ENCODE results near the gene BIRC2.

Gene BIRC2

GRCh38 chr11:102314784-102315183 is 32.2 kb upstream of the BIRC2 start:
- no peak overlapping the region for H3K4me3 ChIP-seq (replicated peaks; ENCODE audit: insufficient read depth, low read length)
- no peak for DNase-seq (ENCODE audit: low read depth in 1 of 2, low spot score in 1 of 2)
- no peaks in the 10 kb centered on the region for H3K27me3 ChIP-seq (ENCODE audit: insufficient read depth, poor library complexity, severe bottlenecking)
- H3K27ac ChIP-seq (replicated peaks), result no peak overlapping the region
- no peak for TF ChIP-seq GABPA (IDR thresholded peaks at IDR 0.05; ENCODE audit: low read depth)
- no peak for TF ChIP-seq CTCF (IDR thresholded peaks at IDR 0.05; ENCODE audit: insufficient read depth, low read length)
- TF ChIP-seq POLR2AphosphoS5 (IDR thresholded peaks at IDR 0.05; ENCODE audit: low read depth), result no peak

- Histone ChIP-seq H3K27me3 (ENCODE audit: insufficient read depth, poor library complexity, severe bottlenecking) (no peaks in the 10 kb centered on the region), H3K27ac (replicated peaks) (no peak overlapping the region), H3K4me3 (replicated peaks; ENCODE audit: insufficient read depth, low read length) (no peak overlapping the region)
- TF ChIP-seq POLR2AphosphoS5 (IDR thresholded peaks at IDR 0.05; ENCODE audit: low read depth) (no peak), CTCF (IDR thresholded peaks at IDR 0.05; ENCODE audit: insufficient read depth, low read length) (no peak), SPI1 (IDR thresholded peaks at IDR 0.05; ENCODE audit: borderline replicate concordance, low read depth) (no peak), REST (IDR thresholded peaks at IDR 0.05; ENCODE audit: insufficient replicate concordance, low read depth) (no peak), GABPA (IDR thresholded peaks at IDR 0.05; ENCODE audit: low read depth) (no peak)
- DNase-seq (ENCODE audit: low read depth in 1 of 2, low spot score in 1 of 2), result no peak
Measured at GRCh38 chr11:102316346-102316904, 30.6 kb upstream of the BIRC2 start.

- DNase-seq (ENCODE audit: low read depth in 1 of 2, low spot score in 1 of 2), result peak; percentile 56 to 88
- H3K27me3 ChIP-seq (ENCODE audit: insufficient read depth, poor library complexity, severe bottlenecking), result no peaks in the 10 kb centered on the region
- no peak for TF ChIP-seq GABPA (IDR thresholded peaks at IDR 0.05; ENCODE audit: low read depth)
- peak; percentile 95 for TF ChIP-seq SPI1 (IDR thresholded peaks at IDR 0.05; ENCODE audit: borderline replicate concordance, low read depth)
- TF ChIP-seq POLR2AphosphoS5 (IDR thresholded peaks at IDR 0.05; ENCODE audit: low read depth), result no peak; the same call in none of the 2 replicates
- no peak for TF ChIP-seq CTCF (IDR thresholded peaks at IDR 0.05; ENCODE audit: insufficient read depth, low read length)
- no peak for TF ChIP-seq REST (IDR thresholded peaks at IDR 0.05; ENCODE audit: insufficient replicate concordance, low read depth)
- peak within 1 kb of the TSS; percentile 52 for H3K27ac ChIP-seq (replicated peaks)
- H3K4me3 ChIP-seq (replicated peaks; ENCODE audit: insufficient read depth, low read length), result peak within 1 kb of the TSS; percentile 70
Measured at GRCh38 chr11:102317099-102317767, 29.8 kb upstream of the BIRC2 start, which contains the start of gene BIRC3. TSS of gene BIRC3 (plus strand) at chr11:102317484. CDS start at chr11:102324510, 7,026 bp downstream.
